Naive B cell (primary cell): ENCODE data around the gene CLDN22. TPM values are rescaled to one million over a fixed set of nuclear protein-coding genes. Genes with fewer than 3 reads are reported as not detected.

Experiments used
- ATAC-seq, 2 donors: fragments of 150-1000 bp; cut with Tn5 transposase; 2 replicates each; pipeline ENCODE4 v1.10.0; 2021; ENCODE audit warnings: low read depth in 2 of 2, mild to moderate bottlenecking in 2 of 2, moderate library complexity in 2 of 2
- DNase-seq: peaks from one replicate; pipeline ENCODE4 v3.0.0; 2022
- H3K27ac Mint-ChIP-seq, 6 donors: one replicate each; pipeline ENCODE4 v1.8.0; 2020 to 2022; ENCODE audit warnings: mild to moderate bottlenecking in 6 of 6, mixed read lengths in 6 of 6, moderate library complexity in 5 of 6, inconsistent platforms in 2 of 6
- H3K27me3 Mint-ChIP-seq, 3 donors: one replicate each; pipeline ENCODE4 v1.8.0; 2021 to 2022; ENCODE audit warnings: mixed read lengths in 3 of 3, mild to moderate bottlenecking in 1 of 3
- H3K36me3 Mint-ChIP-seq, 2 donors: one replicate each; pipeline ENCODE4 v1.8.0; 2020 to 2022; ENCODE audit warnings: mixed read lengths in 2 of 2, inconsistent platforms in 1 of 2, mild to moderate bottlenecking in 1 of 2
- H3K4me1 Mint-ChIP-seq, 3 donors: one replicate each; pipeline ENCODE4 v1.8.0; 2020 to 2022; ENCODE audit warnings: mixed read lengths in 3 of 3, inconsistent platforms in 1 of 3, mild to moderate bottlenecking in 1 of 3, moderate library complexity in 1 of 3
- H3K4me3 Mint-ChIP-seq, 8 donors: one replicate each; pipeline ENCODE4 v1.8.0; 2020 to 2022; ENCODE audit warnings: mild to moderate bottlenecking in 8 of 8, mixed read lengths in 8 of 8, moderate library complexity in 8 of 8, inconsistent platforms in 2 of 8
- H3K9me3 Mint-ChIP-seq, 7 donors: one replicate each; pipeline ENCODE4 v1.8.0; 2020 to 2022; ENCODE audit warnings: mixed read lengths in 7 of 7, mild to moderate bottlenecking in 5 of 7, inconsistent platforms in 2 of 7, moderate library complexity in 1 of 7
- polyA plus RNA-seq, 6 donors: library from polyadenylated mRNA; unstranded; fragments of 300-500 nt; fragmentation: Illumina TruSeq; gene quantifications; one replicate each; pipeline ENCODE4 v1.2.3, GENCODE V29; 2021; ENCODE audit warnings: low read depth in 6 of 6

CLDN22 gene
- polyA plus RNA-seq, 6 donors from 2014 or later = not detected

- Mint-ChIP-seq H3K4me3 (no peak overlapping the region), H3K4me1 (peaks cover 0 to 4% (median 0%) of the 10 kb centered on the region in 3 donors), H3K27ac (peak overlapping the region in 1 of 6 donors; percentile 49), H3K36me3 (no peaks in the 10 kb centered on the region), H3K27me3 (peaks cover 13 to 30% (median 27%) of the 10 kb centered on the region in 3 donors), H3K9me3 (peaks cover 0 to 4% (median 0%) of the 10 kb centered on the region in 7 donors)
- ATAC-seq = no peak
- DNase-seq = no peak
These were observed 33.5 kb upstream of the CLDN22 start for GRCh38 chr4:183353557-183353956.

DNA sequence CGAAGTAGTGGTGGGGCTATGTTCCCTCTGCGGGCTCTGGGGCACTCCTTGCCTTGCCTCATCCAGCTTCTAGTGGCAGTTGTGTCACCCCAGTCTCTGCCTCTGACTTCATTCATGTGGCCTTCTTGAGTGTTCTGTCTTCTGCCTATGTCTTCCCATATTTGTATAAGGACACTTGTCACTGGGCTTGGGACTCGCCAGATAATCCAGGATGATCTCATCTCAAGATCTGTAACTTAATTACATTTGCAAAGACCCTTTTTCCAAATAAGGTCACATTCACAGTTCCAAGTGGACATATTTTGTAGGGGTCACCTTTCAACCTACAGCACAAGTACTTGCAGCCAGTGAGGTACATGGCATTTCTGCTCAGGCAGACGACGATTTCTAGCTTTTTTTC is 32.5 kb upstream of the CLDN22 start:
- DNase-seq = no peak
- Mint-ChIP-seq H3K27ac (no peak overlapping the region), H3K4me1 (peaks cover 0 to 4% (median 0%) of the 10 kb centered on the region in 3 donors), H3K9me3 (peaks cover 0 to 4% (median 0%) of the 10 kb centered on the region in 7 donors), H3K27me3 (peaks cover 13 to 32% (median 25%) of the 10 kb centered on the region in 3 donors), H3K36me3 (no peaks in the 10 kb centered on the region), H3K4me3 (no peak overlapping the region)
- ATAC-seq = no peak

DNA sequence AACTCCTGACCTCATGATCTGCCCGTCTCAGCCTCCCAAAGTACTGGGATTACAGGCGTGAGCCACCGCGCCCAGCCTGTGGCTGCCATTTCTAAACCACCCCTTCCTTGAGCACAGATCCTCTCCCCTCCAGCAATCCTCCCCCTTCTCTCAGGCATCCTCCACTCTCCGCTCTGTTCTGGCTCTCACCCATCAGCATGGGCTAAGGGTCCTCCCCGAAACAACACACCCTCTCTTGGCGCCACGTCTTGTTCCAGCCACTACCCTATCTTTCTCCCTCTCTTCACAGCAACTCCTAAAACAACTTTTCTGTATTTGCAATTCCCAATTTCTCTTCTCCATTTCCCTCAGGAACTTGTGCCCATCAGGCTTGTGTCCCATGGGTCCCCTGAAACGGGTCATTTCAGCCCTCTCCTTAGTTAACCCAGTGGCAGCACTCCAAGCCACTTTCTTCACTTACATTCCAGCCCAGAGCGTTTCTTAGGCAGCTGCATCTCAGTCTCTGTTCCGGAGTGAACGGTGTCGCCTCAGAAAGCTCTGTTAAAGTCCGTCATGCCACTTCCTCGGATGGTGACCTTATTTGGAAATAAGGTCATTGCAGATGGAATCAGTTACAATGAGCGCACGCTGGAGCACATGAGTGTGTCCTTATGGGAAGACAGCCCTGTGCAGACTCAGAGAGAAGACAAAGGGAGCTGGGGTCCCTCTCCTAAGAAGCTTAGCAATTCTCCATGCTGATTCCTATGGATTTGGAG is 30.4 kb upstream of the CLDN22 start:
- ATAC-seq (no peak), DNase-seq (no peak)
- H3K27me3 Mint-ChIP-seq = peaks cover 13 to 21% (median 15%) of the 10 kb centered on the region in 3 donors
- peaks cover 0 to 4% (median 0%) of the 10 kb centered on the region in 3 donors for H3K4me1 Mint-ChIP-seq
- H3K27ac Mint-ChIP-seq = no peak overlapping the region
- peak overlapping the region in 1 of 8 donors; percentile 21 for H3K4me3 Mint-ChIP-seq
- no peaks in the 10 kb centered on the region for H3K36me3 Mint-ChIP-seq
- H3K9me3 Mint-ChIP-seq = peaks cover 0 to 4% (median 0%) of the 10 kb centered on the region in 7 donors

DNA sequence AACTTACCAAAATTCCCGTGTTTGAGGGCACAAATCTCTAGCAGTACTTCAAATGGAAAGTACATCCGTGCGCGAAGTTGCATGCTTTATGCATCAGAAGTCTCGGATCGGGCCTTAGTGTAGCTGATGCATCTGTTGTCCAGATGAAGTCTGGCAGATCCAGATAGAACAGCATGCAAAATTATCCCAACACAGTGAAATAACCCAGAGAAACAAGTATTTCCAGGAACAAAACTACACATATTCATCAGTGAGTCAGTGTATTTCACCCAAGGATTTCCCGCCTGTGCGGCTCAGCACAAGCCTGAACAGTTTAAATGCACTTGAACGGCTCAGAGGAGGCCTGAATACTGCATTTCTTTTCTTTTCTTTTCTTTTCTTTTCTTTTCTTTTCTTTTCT is 29.6 kb upstream of the CLDN22 start:
- Mint-ChIP-seq H3K36me3 (no peaks in the 10 kb centered on the region), H3K4me1 (peaks cover 0 to 4% (median 0%) of the 10 kb centered on the region in 3 donors), H3K27me3 (peaks cover 15 to 28% (median 20%) of the 10 kb centered on the region in 3 donors), H3K4me3 (no peak overlapping the region), H3K27ac (no peak overlapping the region), H3K9me3 (peaks cover 0 to 4% (median 0%) of the 10 kb centered on the region in 7 donors)
- DNase-seq (no peak), ATAC-seq (no peak)

DNA sequence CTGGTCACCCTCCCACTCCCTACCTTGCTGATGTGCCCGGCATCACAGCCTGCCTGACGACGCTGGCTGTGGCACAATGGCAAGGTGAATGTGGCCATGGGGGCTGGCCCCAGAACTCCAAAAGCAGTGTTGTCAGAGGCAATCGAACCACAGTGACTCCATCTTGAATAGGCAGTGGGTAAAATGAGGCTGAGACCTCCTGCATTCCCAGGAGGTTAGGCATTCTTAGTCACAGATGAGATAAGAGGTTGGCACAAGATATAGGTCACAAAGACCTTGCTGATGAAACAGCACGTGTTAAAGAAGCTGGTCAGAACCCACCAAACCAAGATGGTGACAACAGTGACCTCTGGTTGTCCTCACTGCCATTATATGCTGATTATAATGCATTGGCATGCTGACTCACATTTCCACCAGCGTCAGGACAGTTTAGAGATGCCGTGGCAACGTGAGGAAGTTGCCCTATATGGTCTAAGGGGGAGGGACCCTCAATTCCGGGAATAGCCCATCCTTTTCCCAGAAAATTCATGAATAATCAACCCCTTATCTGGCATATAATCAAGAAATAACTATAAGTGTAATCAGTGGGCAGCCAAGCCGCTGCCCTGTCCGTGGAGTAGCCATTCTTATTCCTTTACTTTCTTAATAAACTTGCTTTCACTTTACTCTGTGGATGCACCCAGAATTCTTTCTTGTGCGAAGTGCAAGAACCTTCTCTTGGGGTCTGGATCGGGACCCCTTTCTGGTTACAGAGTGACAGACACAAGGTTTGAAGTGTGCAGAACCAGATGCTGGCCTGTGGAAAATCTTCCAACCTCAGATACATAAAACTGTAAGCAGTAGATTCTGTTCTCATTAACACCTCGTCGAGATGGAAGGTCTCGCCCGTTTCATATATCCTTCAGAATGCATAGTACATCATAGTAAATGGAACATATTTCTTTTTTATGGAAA is 28.9 kb upstream of the CLDN22 start:
- Mint-ChIP-seq H3K4me1 (peaks cover 0 to 4% (median 1%) of the 10 kb centered on the region in 3 donors), H3K36me3 (no peaks in the 10 kb centered on the region), H3K27ac (no peak overlapping the region), H3K4me3 (no peak overlapping the region), H3K9me3 (peaks cover 0 to 4% (median 0%) of the 10 kb centered on the region in 7 donors), H3K27me3 (peaks cover 19 to 34% (median 22%) of the 10 kb centered on the region in 3 donors)
- ATAC-seq (no peak), DNase-seq (no peak)

DNA sequence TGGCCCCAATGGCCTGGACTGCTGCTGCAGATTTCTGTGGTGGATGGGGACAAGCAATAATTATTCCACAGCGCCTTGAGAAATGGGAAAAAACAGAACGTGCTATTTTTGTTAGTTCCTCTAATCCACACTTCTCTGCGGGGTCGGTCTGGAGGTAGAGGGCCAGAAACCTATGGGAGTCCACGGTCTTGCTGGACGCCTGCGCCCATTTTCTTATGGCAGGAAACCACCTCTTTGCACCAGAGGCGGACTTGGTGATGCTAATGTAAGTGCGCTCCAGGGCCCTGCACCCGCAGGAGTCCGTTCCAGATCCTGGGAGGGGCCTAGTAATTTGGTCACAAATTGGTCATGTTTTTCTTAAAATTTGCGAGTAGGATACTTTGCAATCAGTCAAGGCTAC is 28.1 kb upstream of the CLDN22 start:
- H3K9me3 Mint-ChIP-seq = peaks cover 0 to 4% (median 0%) of the 10 kb centered on the region in 7 donors
- H3K27ac Mint-ChIP-seq = no peak overlapping the region
- peaks cover 19 to 41% (median 24%) of the 10 kb centered on the region in 3 donors for H3K27me3 Mint-ChIP-seq
- no peak overlapping the region for H3K4me3 Mint-ChIP-seq
- ATAC-seq = no peak
- DNase-seq = no peak
- no peaks in the 10 kb centered on the region for H3K36me3 Mint-ChIP-seq
- H3K4me1 Mint-ChIP-seq = peaks cover 0 to 5% (median 5%) of the 10 kb centered on the region in 3 donors

GRCh38 chr4:183347566-183347965 is 27.5 kb upstream of the CLDN22 start:
- Mint-ChIP-seq H3K4me1 (peaks cover 0 to 8% (median 8%) of the 10 kb centered on the region in 3 donors), H3K4me3 (no peak overlapping the region), H3K36me3 (no peaks in the 10 kb centered on the region), H3K27me3 (peaks cover 19 to 44% (median 23%) of the 10 kb centered on the region in 3 donors), H3K27ac (no peak overlapping the region), H3K9me3 (peaks cover 0 to 4% (median 0%) of the 10 kb centered on the region in 7 donors)
- no peak for ATAC-seq
- no peak for DNase-seq

DNA sequence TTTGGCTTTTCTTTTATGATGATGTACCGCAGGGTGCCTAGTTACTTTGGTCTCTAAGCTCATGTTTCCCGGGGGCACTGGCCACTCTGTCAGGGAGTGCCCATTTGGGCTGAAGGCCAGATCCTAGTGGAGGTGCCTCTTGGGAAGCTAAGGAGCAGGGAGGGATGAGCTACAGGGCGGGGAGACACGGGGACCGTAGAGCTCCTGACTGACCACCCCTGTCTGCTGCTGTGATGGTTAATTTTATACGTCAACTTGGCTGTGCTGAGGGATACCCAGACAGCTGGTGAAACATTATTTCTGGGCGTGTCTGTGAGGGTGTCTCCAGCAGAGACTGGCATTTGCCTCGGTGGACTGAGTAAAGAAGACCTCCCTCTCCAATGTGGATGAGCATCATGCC is 27.1 kb upstream of the CLDN22 start:
- Mint-ChIP-seq H3K4me1 (peaks cover 0 to 8% (median 8%) of the 10 kb centered on the region in 3 donors), H3K9me3 (peaks cover 0 to 4% (median 0%) of the 10 kb centered on the region in 7 donors), H3K4me3 (no peak overlapping the region), H3K36me3 (no peaks in the 10 kb centered on the region), H3K27me3 (peaks cover 19 to 44% (median 20%) of the 10 kb centered on the region in 3 donors), H3K27ac (no peak overlapping the region)
- no peak for DNase-seq
- no peak for ATAC-seq

DNA sequence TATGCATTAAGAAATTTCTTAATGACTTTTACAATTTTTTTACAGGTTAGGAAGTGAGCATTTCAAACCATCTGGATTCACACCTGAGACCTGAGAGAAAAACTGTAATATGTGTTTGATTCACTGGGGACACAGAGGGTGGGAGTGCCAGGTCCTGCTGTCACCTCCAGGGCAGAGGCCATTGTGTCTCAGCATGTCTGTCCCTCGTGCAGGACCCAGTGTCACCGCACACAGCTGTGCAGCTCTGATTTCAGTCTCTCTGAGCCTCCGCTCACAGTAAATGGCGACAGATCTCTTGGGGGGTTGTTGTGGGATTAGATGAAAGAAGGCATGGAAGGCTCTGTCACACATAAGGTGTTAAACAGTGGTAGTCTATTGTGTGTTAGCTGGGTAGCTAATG is 25.2 kb upstream of the CLDN22 start:
- Mint-ChIP-seq H3K4me1 (peaks cover 0 to 8% (median 5%) of the 10 kb centered on the region in 3 donors), H3K36me3 (no peaks in the 10 kb centered on the region), H3K27ac (no peak overlapping the region), H3K9me3 (peaks cover 0 to under 1% (median 0%) of the 10 kb centered on the region in 7 donors), H3K4me3 (no peak overlapping the region), H3K27me3 (peaks cover 9 to 35% (median 16%) of the 10 kb centered on the region in 3 donors)
- DNase-seq (no peak), ATAC-seq (no peak)

- Mint-ChIP-seq H3K27me3 (peaks cover 6 to 37% (median 15%) of the 10 kb centered on the region in 3 donors), H3K27ac (peak overlapping the region in 1 of 6 donors; percentile 62), H3K9me3 (no peaks in the 10 kb centered on the region), H3K36me3 (no peaks in the 10 kb centered on the region), H3K4me3 (peak overlapping the region in 2 of 8 donors; percentile 9 to 56), H3K4me1 (peaks cover 0 to 8% (median 4%) of the 10 kb centered on the region in 3 donors)
- ATAC-seq (no peak), DNase-seq (no peak)
These were observed 24.6 kb upstream of the CLDN22 start for GRCh38 chr4:183344523-183345255.

- H3K4me1 Mint-ChIP-seq = peaks cover 0 to 8% (median 4%) of the 10 kb centered on the region in 3 donors
- DNase-seq (no peak), ATAC-seq (no peak)
- no peaks in the 10 kb centered on the region for H3K36me3 Mint-ChIP-seq
- no peak overlapping the region for H3K27ac Mint-ChIP-seq
- peaks cover 6 to 37% (median 13%) of the 10 kb centered on the region in 3 donors for H3K27me3 Mint-ChIP-seq
- H3K4me3 Mint-ChIP-seq = peak overlapping the region in 2 of 8 donors; percentile 60 to 73
- H3K9me3 Mint-ChIP-seq = peaks cover 0 to 2% (median 0%) of the 10 kb centered on the region in 7 donors
These were observed 23.7 kb upstream of the CLDN22 start for GRCh38 chr4:183343730-183344129.

DNA sequence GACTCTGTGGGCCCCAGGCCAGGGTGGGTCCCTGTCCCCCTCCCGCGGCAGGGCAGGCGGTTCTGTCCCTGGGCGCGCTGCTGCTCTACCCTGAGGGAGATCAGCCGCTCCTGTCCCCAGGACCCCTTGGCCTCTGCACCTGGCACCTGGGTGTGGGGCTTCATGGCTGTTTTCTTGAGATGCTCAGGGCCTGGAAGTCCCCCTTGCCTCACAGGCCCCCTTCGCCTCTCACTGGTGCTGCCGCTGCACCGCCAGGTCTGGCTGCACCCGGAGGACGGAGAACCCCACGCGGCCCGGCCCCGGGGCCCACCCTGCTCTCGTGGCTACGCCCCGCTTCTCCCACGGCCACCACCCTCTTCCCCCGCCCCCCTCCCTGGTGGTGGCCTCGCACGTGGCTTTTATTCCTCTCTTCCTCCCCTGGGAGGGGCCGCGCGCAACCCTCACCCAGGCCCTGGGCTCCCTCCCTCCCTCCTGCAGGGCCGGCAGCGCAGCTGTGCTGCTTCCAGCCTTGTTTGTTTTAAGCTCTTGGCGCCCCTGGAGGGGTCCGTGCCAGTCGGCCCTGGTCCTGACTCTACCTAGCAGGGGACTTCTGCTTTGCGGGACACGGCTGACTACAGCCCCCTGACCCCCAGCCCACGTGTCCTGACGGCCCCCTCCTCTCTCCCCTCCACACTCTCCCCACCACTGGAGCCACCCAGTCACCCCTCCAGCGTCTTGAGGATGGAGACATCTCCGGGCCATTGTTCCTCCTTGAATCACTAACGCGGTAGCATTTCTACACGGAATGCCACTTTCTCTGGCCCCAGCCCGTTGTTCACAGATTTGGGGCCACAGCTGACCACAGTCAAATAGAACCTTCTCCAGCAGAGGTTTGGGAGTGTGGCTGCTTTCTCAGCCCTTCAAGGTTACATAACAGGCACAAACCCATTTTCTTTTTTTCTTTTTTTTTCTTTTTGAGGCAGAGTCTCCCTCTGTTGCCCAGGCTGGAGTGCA is 22.8 kb upstream of the CLDN22 start:
- Mint-ChIP-seq H3K9me3 (peaks cover 0 to 2% (median 0%) of the 10 kb centered on the region in 7 donors), H3K4me1 (peaks cover 0 to 8% (median 4%) of the 10 kb centered on the region in 3 donors), H3K4me3 (peak overlapping the region in 5 of 8 donors; percentile 6 to 60 (median 39)), H3K27me3 (peaks cover 6 to 33% (median 15%) of the 10 kb centered on the region in 3 donors), H3K27ac (no peak overlapping the region), H3K36me3 (no peaks in the 10 kb centered on the region)
- peak; percentile 2 for DNase-seq
- ATAC-seq = peak; percentile 30 to 38
